ENCODE results near the gene TRMO. TPM values are rescaled to one million over a fixed set of nuclear protein-coding genes. Genes with fewer than 3 reads are reported as not detected.

Gene TRMO
- total and polyA plus RNA-seq, 9 of the 15 experiments (the other 6 are each of a cell fraction or from before 2014, with no cell fraction given) = 5.6 to 22.4 (median 16.2) TPM

DNA sequence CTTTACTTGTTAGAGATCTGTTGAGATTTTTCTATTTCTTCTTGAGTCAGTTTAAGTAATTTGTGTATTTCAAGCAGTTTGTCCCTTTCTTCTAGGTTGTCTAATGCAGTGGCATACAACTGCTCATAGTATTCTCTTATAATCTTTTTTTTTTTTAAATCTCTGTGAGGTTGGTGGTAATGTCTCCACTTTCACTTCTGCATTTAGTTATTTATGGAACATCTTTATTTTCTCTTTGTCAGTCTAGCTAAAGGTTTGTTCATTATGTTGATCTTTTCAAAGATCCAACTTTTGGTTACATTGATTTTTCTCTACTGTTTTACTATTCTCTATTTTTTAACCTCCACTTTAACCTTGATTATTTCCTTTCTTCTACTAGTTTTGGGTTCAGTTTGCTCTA lies 55.5 kb downstream of the TRMO start (continued):
- TF ChIP-seq, protein P1, sequence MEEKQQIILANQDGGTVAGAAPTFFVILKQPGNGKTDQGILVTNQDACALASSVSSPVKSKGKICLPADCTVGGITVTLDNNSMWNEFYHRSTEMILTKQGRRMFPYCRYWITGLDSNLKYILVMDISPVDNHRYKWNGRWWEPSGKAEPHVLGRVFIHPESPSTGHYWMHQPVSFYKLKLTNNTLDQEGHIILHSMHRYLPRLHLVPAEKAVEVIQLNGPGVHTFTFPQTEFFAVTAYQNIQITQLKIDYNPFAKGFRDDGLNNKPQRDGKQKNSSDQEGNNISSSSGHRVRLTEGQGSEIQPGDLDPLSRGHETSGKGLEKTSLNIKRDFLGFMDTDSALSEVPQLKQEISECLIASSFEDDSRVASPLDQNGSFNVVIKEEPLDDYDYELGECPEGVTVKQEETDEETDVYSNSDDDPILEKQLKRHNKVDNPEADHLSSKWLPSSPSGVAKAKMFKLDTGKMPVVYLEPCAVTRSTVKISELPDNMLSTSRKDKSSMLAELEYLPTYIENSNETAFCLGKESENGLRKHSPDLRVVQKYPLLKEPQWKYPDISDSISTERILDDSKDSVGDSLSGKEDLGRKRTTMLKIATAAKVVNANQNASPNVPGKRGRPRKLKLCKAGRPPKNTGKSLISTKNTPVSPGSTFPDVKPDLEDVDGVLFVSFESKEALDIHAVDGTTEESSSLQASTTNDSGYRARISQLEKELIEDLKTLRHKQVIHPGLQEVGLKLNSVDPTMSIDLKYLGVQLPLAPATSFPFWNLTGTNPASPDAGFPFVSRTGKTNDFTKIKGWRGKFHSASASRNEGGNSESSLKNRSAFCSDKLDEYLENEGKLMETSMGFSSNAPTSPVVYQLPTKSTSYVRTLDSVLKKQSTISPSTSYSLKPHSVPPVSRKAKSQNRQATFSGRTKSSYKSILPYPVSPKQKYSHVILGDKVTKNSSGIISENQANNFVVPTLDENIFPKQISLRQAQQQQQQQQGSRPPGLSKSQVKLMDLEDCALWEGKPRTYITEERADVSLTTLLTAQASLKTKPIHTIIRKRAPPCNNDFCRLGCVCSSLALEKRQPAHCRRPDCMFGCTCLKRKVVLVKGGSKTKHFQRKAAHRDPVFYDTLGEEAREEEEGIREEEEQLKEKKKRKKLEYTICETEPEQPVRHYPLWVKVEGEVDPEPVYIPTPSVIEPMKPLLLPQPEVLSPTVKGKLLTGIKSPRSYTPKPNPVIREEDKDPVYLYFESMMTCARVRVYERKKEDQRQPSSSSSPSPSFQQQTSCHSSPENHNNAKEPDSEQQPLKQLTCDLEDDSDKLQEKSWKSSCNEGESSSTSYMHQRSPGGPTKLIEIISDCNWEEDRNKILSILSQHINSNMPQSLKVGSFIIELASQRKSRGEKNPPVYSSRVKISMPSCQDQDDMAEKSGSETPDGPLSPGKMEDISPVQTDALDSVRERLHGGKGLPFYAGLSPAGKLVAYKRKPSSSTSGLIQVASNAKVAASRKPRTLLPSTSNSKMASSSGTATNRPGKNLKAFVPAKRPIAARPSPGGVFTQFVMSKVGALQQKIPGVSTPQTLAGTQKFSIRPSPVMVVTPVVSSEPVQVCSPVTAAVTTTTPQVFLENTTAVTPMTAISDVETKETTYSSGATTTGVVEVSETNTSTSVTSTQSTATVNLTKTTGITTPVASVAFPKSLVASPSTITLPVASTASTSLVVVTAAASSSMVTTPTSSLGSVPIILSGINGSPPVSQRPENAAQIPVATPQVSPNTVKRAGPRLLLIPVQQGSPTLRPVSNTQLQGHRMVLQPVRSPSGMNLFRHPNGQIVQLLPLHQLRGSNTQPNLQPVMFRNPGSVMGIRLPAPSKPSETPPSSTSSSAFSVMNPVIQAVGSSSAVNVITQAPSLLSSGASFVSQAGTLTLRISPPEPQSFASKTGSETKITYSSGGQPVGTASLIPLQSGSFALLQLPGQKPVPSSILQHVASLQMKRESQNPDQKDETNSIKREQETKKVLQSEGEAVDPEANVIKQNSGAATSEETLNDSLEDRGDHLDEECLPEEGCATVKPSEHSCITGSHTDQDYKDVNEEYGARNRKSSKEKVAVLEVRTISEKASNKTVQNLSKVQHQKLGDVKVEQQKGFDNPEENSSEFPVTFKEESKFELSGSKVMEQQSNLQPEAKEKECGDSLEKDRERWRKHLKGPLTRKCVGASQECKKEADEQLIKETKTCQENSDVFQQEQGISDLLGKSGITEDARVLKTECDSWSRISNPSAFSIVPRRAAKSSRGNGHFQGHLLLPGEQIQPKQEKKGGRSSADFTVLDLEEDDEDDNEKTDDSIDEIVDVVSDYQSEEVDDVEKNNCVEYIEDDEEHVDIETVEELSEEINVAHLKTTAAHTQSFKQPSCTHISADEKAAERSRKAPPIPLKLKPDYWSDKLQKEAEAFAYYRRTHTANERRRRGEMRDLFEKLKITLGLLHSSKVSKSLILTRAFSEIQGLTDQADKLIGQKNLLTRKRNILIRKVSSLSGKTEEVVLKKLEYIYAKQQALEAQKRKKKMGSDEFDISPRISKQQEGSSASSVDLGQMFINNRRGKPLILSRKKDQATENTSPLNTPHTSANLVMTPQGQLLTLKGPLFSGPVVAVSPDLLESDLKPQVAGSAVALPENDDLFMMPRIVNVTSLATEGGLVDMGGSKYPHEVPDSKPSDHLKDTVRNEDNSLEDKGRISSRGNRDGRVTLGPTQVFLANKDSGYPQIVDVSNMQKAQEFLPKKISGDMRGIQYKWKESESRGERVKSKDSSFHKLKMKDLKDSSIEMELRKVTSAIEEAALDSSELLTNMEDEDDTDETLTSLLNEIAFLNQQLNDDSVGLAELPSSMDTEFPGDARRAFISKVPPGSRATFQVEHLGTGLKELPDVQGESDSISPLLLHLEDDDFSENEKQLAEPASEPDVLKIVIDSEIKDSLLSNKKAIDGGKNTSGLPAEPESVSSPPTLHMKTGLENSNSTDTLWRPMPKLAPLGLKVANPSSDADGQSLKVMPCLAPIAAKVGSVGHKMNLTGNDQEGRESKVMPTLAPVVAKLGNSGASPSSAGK (IDR thresholded peaks at IDR 0.05) = no peak
- TF ChIP-seq, protein P2, sequence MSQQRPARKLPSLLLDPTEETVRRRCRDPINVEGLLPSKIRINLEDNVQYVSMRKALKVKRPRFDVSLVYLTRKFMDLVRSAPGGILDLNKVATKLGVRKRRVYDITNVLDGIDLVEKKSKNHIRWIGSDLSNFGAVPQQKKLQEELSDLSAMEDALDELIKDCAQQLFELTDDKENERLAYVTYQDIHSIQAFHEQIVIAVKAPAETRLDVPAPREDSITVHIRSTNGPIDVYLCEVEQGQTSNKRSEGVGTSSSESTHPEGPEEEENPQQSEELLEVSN (IDR thresholded peaks at IDR 0.05; ENCODE audit: borderline replicate concordance in 1 of 2, extremely low read depth in 1 of 2, insufficient read depth in 1 of 2, insufficient read length in 1 of 2, low read depth in 1 of 2, low read length in 1 of 2, poor library complexity in 1 of 2, severe bottlenecking in 1 of 2) = no peak
- TF ChIP-seq, protein P3, sequence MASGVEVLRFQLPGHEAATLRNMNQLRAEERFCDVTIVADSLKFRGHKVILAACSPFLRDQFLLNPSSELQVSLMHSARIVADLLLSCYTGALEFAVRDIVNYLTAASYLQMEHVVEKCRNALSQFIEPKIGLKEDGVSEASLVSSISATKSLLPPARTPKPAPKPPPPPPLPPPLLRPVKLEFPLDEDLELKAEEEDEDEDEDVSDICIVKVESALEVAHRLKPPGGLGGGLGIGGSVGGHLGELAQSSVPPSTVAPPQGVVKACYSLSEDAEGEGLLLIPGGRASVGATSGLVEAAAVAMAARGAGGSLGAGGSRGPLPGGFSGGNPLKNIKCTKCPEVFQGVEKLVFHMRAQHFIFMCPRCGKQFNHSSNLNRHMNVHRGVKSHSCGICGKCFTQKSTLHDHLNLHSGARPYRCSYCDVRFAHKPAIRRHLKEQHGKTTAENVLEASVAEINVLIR (CRISPR knock-in tag; IDR thresholded peaks at IDR 0.05) = no peak
- TF ChIP-seq RBM14 (IDR thresholded peaks at IDR 0.05; ENCODE audit: borderline replicate concordance, insufficient read depth, low read depth, low read length) = no peak
